ENCODE data around the gene CYP4F11.

CYP4F11 gene, protein sequence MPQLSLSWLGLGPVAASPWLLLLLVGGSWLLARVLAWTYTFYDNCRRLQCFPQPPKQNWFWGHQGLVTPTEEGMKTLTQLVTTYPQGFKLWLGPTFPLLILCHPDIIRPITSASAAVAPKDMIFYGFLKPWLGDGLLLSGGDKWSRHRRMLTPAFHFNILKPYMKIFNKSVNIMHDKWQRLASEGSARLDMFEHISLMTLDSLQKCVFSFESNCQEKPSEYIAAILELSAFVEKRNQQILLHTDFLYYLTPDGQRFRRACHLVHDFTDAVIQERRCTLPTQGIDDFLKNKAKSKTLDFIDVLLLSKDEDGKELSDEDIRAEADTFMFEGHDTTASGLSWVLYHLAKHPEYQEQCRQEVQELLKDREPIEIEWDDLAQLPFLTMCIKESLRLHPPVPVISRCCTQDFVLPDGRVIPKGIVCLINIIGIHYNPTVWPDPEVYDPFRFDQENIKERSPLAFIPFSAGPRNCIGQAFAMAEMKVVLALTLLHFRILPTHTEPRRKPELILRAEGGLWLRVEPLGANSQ

DNA sequence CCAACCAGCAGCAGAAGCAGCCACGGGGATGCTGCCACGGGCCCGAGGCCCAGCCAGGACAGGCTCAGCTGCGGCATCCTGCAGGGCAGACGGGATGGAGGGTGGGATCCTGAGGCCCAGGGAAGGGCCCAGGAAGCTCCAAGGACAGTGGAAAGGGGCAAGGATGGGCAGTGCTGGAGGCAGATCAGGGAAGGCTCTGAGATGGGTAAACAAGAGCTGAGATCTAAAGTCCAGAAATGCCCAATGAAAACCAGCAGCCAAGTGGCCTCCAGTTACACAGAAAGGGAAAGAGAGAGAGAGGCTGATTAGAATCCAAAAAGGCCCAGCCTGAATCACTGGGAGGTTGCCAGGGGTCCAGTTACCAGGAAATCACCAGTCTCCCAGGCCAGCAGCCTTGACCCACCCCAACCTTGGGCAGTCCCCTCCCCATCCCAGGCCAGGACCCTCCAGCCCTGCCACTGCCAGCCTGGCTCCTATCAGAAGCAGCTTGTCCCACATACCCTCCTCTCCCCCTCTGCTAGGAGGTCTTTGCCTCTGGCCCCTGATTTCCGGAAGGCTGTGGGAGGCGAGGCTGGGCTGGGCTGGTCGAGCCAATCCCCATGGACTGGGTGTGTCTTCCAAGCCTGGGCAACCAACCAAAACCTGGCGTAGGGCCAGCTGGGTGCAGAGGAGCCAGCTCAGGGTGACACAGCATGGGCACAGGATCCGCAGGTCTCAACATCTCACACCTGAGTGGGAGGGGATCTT, at the start of gene CYP4F11:
TSS of gene CYP4F11 (minus strand) at position 198 of the 747 bp plus-strand sequence. CDS start at position 77, 121 bp downstream.
- H3K27me3 ChIP-seq (ENCODE audit: insufficient read depth, low read depth), result no peaks in the 10 kb centered on the region; the same call in 1 of the 2 replicates
- H3K36me3 ChIP-seq (ENCODE audit: insufficient read depth), result no peaks in the 10 kb centered on the region
- H3K4me2 ChIP-seq, result no peak within 1 kb of the TSS
- H3K4me3 ChIP-seq (IDR thresholded peaks at IDR 0.05; ENCODE audit: insufficient read depth, low read depth, low read length), result no peak within 1 kb of the TSS
- no peak within 1 kb of the TSS for H3K9ac ChIP-seq
- no peak within 1 kb of the TSS for H2AFZ ChIP-seq (ENCODE audit: low read depth)
- no peaks in the 10 kb centered on the region for H4K20me1 ChIP-seq (ENCODE audit: insufficient read depth)
- H3K27ac ChIP-seq, result no peak within 1 kb of the TSS
- H3K4me1 ChIP-seq (ENCODE audit: low read depth, poor library complexity, severe bottlenecking), result no peaks in the 10 kb centered on the region
- TF ChIP-seq, protein P1, sequence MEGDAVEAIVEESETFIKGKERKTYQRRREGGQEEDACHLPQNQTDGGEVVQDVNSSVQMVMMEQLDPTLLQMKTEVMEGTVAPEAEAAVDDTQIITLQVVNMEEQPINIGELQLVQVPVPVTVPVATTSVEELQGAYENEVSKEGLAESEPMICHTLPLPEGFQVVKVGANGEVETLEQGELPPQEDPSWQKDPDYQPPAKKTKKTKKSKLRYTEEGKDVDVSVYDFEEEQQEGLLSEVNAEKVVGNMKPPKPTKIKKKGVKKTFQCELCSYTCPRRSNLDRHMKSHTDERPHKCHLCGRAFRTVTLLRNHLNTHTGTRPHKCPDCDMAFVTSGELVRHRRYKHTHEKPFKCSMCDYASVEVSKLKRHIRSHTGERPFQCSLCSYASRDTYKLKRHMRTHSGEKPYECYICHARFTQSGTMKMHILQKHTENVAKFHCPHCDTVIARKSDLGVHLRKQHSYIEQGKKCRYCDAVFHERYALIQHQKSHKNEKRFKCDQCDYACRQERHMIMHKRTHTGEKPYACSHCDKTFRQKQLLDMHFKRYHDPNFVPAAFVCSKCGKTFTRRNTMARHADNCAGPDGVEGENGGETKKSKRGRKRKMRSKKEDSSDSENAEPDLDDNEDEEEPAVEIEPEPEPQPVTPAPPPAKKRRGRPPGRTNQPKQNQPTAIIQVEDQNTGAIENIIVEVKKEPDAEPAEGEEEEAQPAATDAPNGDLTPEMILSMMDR (conservative IDR thresholded peaks at IDR 0.05; ENCODE audit: low read depth, low read length), result no peak
- H3K79me2 ChIP-seq (ENCODE audit: insufficient read depth, low read depth), result no peaks in the 10 kb centered on the region

DNA sequence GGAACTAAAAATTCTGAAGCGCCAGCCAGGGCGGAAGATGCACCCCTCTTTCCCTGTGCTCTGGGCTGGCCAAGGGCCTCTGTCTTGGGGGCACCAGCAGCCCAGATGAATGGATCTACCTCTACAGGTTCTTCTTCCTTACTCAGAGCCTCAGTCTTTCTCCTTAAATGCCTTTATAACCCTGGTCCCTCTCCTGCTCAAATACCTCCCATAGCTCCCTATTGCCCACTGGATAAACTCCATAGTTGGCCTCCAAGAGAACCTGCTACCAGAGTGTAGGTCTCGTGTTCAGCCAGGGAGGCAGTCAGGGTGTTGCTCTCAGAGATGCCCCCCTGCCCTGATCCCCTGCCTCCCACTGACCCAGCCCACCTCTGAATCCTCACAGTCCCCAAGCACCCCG, 45.0 kb upstream of the CYP4F11 start:
- Histone ChIP-seq H3K27me3 (ENCODE audit: insufficient read depth, low read depth) (no peaks in the 10 kb centered on the region; the same call in 1 of the 2 replicates), H3K27ac (no peak overlapping the region), H3K4me1 (ENCODE audit: low read depth, poor library complexity, severe bottlenecking) (no peaks in the 10 kb centered on the region), H3K79me2 (ENCODE audit: insufficient read depth, low read depth) (no peaks in the 10 kb centered on the region), H2AFZ (ENCODE audit: low read depth) (no peak overlapping the region), H3K4me2 (no peak overlapping the region), H3K36me3 (ENCODE audit: insufficient read depth) (no peaks in the 10 kb centered on the region), H3K4me3 (IDR thresholded peaks at IDR 0.05; ENCODE audit: insufficient read depth, low read depth, low read length) (no peak overlapping the region), H3K9ac (no peak overlapping the region), H4K20me1 (ENCODE audit: insufficient read depth) (no peaks in the 10 kb centered on the region)
- TF ChIP-seq, protein P1 (conservative IDR thresholded peaks at IDR 0.05; ENCODE audit: low read depth, low read length), result no peak

DNA sequence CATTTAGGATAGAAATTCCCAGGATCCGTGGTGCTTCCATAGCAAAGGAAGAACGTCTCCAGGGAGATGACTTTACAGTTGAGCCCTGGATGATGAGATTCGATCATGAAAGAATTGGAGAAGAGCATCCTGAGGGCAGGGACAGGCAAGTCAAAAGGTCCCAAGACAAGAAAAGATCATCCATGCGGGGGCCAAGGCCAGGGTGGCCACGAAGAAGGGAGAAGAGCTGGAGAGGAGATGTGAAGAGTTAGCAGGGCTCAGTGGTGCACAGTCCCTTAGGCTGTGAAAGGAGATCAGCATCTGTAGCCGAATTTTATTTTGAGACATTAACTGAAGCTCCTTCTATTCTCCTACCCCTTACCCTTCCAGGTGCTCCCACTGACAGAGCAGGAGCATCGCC, 43.4 kb upstream of the CYP4F11 start:
- Histone ChIP-seq H3K9ac (no peak overlapping the region), H2AFZ (ENCODE audit: low read depth) (no peak overlapping the region), H3K27me3 (ENCODE audit: insufficient read depth, low read depth) (no peaks in the 10 kb centered on the region; the same call in 1 of the 2 replicates), H3K79me2 (ENCODE audit: insufficient read depth, low read depth) (no peaks in the 10 kb centered on the region), H4K20me1 (ENCODE audit: insufficient read depth) (no peaks in the 10 kb centered on the region), H3K4me2 (no peak overlapping the region), H3K4me3 (IDR thresholded peaks at IDR 0.05; ENCODE audit: insufficient read depth, low read depth, low read length) (no peak overlapping the region), H3K27ac (no peak overlapping the region), H3K4me1 (ENCODE audit: low read depth, poor library complexity, severe bottlenecking) (no peaks in the 10 kb centered on the region), H3K36me3 (ENCODE audit: insufficient read depth) (no peaks in the 10 kb centered on the region)
- TF ChIP-seq, protein P1 (conservative IDR thresholded peaks at IDR 0.05; ENCODE audit: low read depth, low read length), result no peak

DNA sequence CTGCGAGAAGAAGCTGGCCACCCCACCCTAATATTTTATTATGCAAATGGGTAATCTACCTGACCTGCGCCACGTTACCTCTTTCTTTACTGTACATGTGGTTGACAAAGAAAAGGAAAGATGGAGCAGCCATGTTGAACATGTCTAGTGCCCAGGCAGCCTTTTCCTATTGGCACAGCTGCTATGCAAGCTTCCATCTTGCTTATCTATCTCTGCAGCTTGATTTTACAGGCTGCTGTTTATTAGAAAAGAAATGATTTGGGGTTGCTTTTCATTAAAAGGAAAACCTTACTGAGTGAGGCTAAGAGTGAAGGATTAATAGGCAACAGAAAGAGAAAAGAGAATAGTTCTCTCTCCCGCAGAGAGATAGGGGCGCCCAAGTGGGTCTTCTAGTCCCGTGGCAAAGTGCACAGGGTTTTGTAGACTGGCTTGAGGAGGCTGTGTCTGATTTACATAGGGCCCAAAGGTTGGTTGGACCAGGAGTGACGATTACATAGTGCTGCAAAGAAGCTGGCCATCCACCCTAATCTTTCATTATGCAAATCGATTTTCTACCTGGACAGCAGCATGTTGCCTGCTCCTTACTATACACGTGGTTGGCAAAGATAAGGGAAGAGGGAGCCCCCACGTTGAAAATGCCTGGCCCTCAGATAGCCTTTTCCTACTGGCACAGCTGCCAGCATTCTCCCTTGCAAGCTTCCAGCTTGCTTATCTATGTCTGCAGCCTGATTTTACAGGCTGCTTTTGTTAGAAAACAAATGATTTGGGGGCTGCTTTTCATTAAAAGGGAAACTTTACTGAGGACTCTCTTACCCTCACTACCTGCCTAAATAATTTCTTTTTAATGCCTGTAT, 42.7 kb upstream of the CYP4F11 start:
- no peaks in the 10 kb centered on the region; the same call in 1 of the 2 replicates for H3K27me3 ChIP-seq (ENCODE audit: insufficient read depth, low read depth)
- TF ChIP-seq, protein P1 (conservative IDR thresholded peaks at IDR 0.05; ENCODE audit: low read depth, low read length), result no peak

More for the DNA sequence above, 42.7 kb upstream of the CYP4F11 start:
- H3K9ac ChIP-seq, result no peak overlapping the region
- no peaks in the 10 kb centered on the region for H4K20me1 ChIP-seq (ENCODE audit: insufficient read depth)
- H3K4me1 ChIP-seq (ENCODE audit: low read depth, poor library complexity, severe bottlenecking), result no peaks in the 10 kb centered on the region
- H3K27ac ChIP-seq, result no peak overlapping the region
- H3K4me3 ChIP-seq (IDR thresholded peaks at IDR 0.05; ENCODE audit: insufficient read depth, low read depth, low read length), result no peak overlapping the region
- H3K79me2 ChIP-seq (ENCODE audit: insufficient read depth, low read depth), result no peaks in the 10 kb centered on the region
- H3K36me3 ChIP-seq (ENCODE audit: insufficient read depth), result no peaks in the 10 kb centered on the region
- no peak overlapping the region for H2AFZ ChIP-seq (ENCODE audit: low read depth)
- no peak overlapping the region for H3K4me2 ChIP-seq
